ENCODE measurements around the gene SLN. TPM values are rescaled to one million over a fixed set of nuclear protein-coding genes. Genes with fewer than 3 reads are reported as not detected.

The SLN gene
- total and polyA plus RNA-seq, 9 of the 15 experiments (the other 6 are each of a cell fraction or from before 2014, with no cell fraction given): not detected

DNA sequence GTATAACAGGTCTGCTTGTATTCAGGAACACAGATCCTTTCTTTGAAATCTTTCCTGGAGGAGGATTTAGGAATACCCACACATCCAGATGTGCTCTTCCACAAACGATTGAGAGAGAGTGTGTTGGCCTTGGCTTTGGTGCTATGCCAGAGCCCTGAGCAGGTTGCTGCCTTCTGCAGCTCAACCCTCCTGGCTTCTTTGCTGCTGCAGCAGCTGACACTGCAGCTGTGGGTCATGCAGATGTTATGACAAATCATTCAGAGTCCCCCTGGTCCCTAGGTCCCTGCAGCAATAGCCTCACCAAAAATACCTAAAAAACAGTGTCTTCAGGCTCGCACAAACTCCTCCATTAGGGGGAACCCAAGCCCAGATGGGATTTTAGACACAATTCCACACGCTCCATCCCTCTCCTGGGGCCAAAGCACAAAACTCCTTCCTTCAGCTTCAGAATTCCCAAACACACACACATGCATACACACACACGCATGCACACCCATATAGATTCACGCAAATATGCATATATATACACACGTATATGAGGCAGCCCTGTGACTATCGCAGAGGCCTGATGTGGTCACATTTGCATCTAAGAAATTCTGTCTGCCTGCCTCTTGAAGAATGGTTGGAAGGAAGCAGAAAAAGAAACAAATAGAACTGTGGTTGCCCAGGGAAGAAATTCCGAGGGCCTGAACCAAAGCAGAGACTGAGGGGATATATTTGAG is 35.4 kb downstream of the SLN start (continued):
- TF ChIP-seq, protein P1, sequence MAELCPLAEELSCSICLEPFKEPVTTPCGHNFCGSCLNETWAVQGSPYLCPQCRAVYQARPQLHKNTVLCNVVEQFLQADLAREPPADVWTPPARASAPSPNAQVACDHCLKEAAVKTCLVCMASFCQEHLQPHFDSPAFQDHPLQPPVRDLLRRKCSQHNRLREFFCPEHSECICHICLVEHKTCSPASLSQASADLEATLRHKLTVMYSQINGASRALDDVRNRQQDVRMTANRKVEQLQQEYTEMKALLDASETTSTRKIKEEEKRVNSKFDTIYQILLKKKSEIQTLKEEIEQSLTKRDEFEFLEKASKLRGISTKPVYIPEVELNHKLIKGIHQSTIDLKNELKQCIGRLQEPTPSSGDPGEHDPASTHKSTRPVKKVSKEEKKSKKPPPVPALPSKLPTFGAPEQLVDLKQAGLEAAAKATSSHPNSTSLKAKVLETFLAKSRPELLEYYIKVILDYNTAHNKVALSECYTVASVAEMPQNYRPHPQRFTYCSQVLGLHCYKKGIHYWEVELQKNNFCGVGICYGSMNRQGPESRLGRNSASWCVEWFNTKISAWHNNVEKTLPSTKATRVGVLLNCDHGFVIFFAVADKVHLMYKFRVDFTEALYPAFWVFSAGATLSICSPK (IDR thresholded peaks at IDR 0.05; ENCODE audit: borderline replicate concordance): no peak

DNA sequence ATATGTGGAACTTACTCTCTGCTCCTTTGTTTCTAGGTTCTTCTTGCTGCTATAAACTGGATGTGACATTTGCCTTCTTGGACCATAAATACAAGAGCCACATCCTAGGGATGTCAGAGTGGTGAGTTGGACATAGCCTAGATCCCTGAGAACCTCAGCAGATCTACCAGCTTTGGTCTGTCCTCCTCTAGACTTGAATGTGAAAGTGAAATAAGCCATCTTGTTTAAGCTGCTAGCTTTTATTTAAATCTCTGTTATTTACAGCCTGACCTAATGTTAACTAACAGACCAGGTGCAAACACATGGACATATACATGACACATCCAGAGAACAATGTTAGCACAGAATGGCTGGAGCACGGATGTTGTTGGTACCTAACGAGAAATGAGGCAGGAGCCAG is 36.0 kb downstream of the SLN start:
- Histone ChIP-seq H3K36me3 (ENCODE audit: control insufficient read depth, insufficient read depth, low read length) (no peaks in the 10 kb centered on the region), H3K27ac (ENCODE audit: extremely low read depth, low read depth, low read length) (no peak overlapping the region), H3K9me3 (replicated peaks; ENCODE audit: control insufficient read depth, insufficient read depth, low read depth, low read length) (no peaks in the 10 kb centered on the region), H3K4me3 (no peak overlapping the region), H4K20me1 (replicated peaks; ENCODE audit: control insufficient read depth, insufficient read depth, low read length) (no peaks in the 10 kb centered on the region), H2AFZ (ENCODE audit: low read depth, low read length) (no peak overlapping the region), H3K4me1 (replicated peaks in 1 of 2; ENCODE audit: control insufficient read depth in 2 of 2, insufficient read depth in 2 of 2, low read length in 2 of 2) (no peaks in the 10 kb centered on the region; a peak in 1 of 5 replicates), H3K9me1 (ENCODE audit: control insufficient read depth, insufficient read depth, low read length) (no peaks in the 10 kb centered on the region), H3K27me3 (ENCODE audit: control insufficient read depth in 2 of 2, insufficient read depth in 2 of 2, low read length in 2 of 2) (peaks cover 13 to 31% of the 10 kb centered on the region in 2 experiments; a peak in 4 of 5 replicates), H3K79me2 (ENCODE audit: control insufficient read depth, insufficient read depth, low read length) (no peaks in the 10 kb centered on the region), H3K9ac (ENCODE audit: insufficient read depth in 1 of 2, low read depth in 2 of 2, low read length in 2 of 2) (no peak overlapping the region), H3K4me2 (ENCODE audit: insufficient read depth, low read length) (no peak overlapping the region)
- WGBS (ENCODE audit: insufficient coverage, low coverage, missing lambda C conversion rate): 0% methylated on average over 2 of the region's 2 CpGs
- intact Hi-C loops (cut with micrococcal nuclease) (no loop called here), in situ Hi-C loops (cut with MboI) (no loop called here)
- ATAC-seq: no peak
- CTCF ChIA-PET (ENCODE audit: low intra/inter-chr PET ratio): no interaction called here
- POLR2A ChIA-PET: no interaction called here
- BruUV-seq (replicated peaks): no TSS peak
- no peak for FAIRE-seq
- no peak for DNase-seq (ENCODE audit: extremely low read depth in 1 of 4, low spot score in 3 of 4)
- TF ChIP-seq HSF4 (CRISPR knock-in tag; IDR thresholded peaks at IDR 0.05; ENCODE audit: borderline replicate concordance) (no peak), HNRNPL (IDR thresholded peaks at IDR 0.05; ENCODE audit: low read depth, low read length) (no peak), SREBF2 (CRISPR knock-in tag; IDR thresholded peaks at IDR 0.05) (no peak), ETS2 (tag; IDR thresholded peaks at IDR 0.05; ENCODE audit: borderline replicate concordance, poor library complexity, severe bottlenecking) (no peak), ZNF384 (IDR thresholded peaks at IDR 0.05; ENCODE audit: low read depth, low read length) (no peak), TRIM24 (IDR thresholded peaks at IDR 0.05) (no peak), ZBED1 (IDR thresholded peaks at IDR 0.05) (no peak), ZBTB1 (CRISPR knock-in tag; IDR thresholded peaks at IDR 0.05; ENCODE audit: borderline replicate concordance, low read depth) (no peak)
- TF ChIP-seq, protein P2, sequence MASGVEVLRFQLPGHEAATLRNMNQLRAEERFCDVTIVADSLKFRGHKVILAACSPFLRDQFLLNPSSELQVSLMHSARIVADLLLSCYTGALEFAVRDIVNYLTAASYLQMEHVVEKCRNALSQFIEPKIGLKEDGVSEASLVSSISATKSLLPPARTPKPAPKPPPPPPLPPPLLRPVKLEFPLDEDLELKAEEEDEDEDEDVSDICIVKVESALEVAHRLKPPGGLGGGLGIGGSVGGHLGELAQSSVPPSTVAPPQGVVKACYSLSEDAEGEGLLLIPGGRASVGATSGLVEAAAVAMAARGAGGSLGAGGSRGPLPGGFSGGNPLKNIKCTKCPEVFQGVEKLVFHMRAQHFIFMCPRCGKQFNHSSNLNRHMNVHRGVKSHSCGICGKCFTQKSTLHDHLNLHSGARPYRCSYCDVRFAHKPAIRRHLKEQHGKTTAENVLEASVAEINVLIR (CRISPR knock-in tag; IDR thresholded peaks at IDR 0.05): no peak
- TF ChIP-seq, protein P3, sequence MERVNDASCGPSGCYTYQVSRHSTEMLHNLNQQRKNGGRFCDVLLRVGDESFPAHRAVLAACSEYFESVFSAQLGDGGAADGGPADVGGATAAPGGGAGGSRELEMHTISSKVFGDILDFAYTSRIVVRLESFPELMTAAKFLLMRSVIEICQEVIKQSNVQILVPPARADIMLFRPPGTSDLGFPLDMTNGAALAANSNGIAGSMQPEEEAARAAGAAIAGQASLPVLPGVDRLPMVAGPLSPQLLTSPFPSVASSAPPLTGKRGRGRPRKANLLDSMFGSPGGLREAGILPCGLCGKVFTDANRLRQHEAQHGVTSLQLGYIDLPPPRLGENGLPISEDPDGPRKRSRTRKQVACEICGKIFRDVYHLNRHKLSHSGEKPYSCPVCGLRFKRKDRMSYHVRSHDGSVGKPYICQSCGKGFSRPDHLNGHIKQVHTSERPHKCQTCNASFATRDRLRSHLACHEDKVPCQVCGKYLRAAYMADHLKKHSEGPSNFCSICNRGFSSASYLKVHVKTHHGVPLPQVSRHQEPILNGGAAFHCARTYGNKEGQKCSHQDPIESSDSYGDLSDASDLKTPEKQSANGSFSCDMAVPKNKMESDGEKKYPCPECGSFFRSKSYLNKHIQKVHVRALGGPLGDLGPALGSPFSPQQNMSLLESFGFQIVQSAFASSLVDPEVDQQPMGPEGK (CRISPR knock-in tag; IDR thresholded peaks at IDR 0.05; ENCODE audit: borderline replicate concordance): no peak
- TF ChIP-seq, protein P4, sequence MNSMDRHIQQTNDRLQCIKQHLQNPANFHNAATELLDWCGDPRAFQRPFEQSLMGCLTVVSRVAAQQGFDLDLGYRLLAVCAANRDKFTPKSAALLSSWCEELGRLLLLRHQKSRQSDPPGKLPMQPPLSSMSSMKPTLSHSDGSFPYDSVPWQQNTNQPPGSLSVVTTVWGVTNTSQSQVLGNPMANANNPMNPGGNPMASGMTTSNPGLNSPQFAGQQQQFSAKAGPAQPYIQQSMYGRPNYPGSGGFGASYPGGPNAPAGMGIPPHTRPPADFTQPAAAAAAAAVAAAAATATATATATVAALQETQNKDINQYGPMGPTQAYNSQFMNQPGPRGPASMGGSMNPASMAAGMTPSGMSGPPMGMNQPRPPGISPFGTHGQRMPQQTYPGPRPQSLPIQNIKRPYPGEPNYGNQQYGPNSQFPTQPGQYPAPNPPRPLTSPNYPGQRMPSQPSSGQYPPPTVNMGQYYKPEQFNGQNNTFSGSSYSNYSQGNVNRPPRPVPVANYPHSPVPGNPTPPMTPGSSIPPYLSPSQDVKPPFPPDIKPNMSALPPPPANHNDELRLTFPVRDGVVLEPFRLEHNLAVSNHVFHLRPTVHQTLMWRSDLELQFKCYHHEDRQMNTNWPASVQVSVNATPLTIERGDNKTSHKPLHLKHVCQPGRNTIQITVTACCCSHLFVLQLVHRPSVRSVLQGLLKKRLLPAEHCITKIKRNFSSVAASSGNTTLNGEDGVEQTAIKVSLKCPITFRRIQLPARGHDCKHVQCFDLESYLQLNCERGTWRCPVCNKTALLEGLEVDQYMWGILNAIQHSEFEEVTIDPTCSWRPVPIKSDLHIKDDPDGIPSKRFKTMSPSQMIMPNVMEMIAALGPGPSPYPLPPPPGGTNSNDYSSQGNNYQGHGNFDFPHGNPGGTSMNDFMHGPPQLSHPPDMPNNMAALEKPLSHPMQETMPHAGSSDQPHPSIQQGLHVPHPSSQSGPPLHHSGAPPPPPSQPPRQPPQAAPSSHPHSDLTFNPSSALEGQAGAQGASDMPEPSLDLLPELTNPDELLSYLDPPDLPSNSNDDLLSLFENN (IDR thresholded peaks at IDR 0.05; ENCODE audit: low read depth in 2 of 2, low read length in 2 of 2): no peak
